ENCODE results near the gene RBM44.

- TF ChIP-seq CTCF (IDR thresholded peaks at IDR 0.05) (no peak), POLR2A (IDR thresholded peaks at IDR 0.05) (no peak)
Observed at GRCh38 chr2:237758185-237758584, 40.4 kb upstream of the RBM44 start.

Data from breast epithelium (tissue), 3 donors.